ENCODE results near the gene GTF2A1.

- TF ChIP-seq POLR2A (IDR thresholded peaks at IDR 0.05) (no peak), CTCF (IDR thresholded peaks at IDR 0.05) (no peak), POLR2AphosphoS5 (IDR thresholded peaks at IDR 0.05) (no peak), EP300 (IDR thresholded peaks at IDR 0.05) (no peak)
These were observed 51.1 kb downstream of the GTF2A1 start for GRCh38 chr14:81169711-81170103.
